Parathyroid adenoma (tissue), 2 donors: ENCODE measurements around the gene DUSP8.

Source experiments
- H2AFZ ChIP-seq: fragments of 300-600 bp; sonication (generic); one replicate; pipeline ENCODE4 v1.7.0; 2017; ENCODE audit warnings: antibody characterized with exemption, mild to moderate bottlenecking
- H3K27ac ChIP-seq: fragments of 300-600 bp; sonication (generic); one replicate; pipeline ENCODE4 v1.7.0; 2017
- H3K27me3 ChIP-seq: fragments of 300-600 bp; sonication (generic); one replicate; pipeline ENCODE4 v1.7.0; 2017; ENCODE audit warnings: low read length; ENCODE audit not compliant: control insufficient read depth, insufficient read depth
- H3K36me3 ChIP-seq: fragments of 300-600 bp; sonication (generic); one replicate; pipeline ENCODE4 v1.7.0; 2017; ENCODE audit warnings: low read length; ENCODE audit not compliant: control insufficient read depth, insufficient read depth
- H3K4me1 ChIP-seq: fragments of 300-600 bp; sonication (generic); one replicate; pipeline ENCODE4 v1.7.0; 2017; ENCODE audit warnings: control low read depth
- H3K4me2 ChIP-seq: fragments of 300-600 bp; sonication (generic); one replicate; pipeline ENCODE4 v1.7.0; 2017; ENCODE audit warnings: low read length
- H3K4me3 ChIP-seq: fragments of 300-600 bp; sonication (generic); one replicate; pipeline ENCODE4 v1.7.0; 2017; ENCODE audit warnings: low read depth, low read length
- H3K79me2 ChIP-seq: fragments of 300-600 bp; sonication (generic); one replicate; pipeline ENCODE4 v1.7.0; 2017; ENCODE audit warnings: control low read depth
- H3K9ac ChIP-seq: fragments of 300-600 bp; sonication (generic); one replicate; pipeline ENCODE4 v1.7.0; 2017; ENCODE audit warnings: mild to moderate bottlenecking
- H3K9me3 ChIP-seq: fragments of 300-600 bp; sonication (generic); one replicate; pipeline ENCODE4 v1.7.0; 2017; ENCODE audit warnings: low read length; ENCODE audit not compliant: control insufficient read depth
- TF ChIP-seq, protein P1 (sequence below): fragments of 300-600 bp; sonication (generic); IDR thresholded peaks from one replicate; pipeline ENCODE4 v1.7.0; 2017; ENCODE audit warnings: antibody characterized with exemption, mild to moderate bottlenecking
- donor health status: primary hyperparathyroidism.

DUSP8 gene

DNA sequence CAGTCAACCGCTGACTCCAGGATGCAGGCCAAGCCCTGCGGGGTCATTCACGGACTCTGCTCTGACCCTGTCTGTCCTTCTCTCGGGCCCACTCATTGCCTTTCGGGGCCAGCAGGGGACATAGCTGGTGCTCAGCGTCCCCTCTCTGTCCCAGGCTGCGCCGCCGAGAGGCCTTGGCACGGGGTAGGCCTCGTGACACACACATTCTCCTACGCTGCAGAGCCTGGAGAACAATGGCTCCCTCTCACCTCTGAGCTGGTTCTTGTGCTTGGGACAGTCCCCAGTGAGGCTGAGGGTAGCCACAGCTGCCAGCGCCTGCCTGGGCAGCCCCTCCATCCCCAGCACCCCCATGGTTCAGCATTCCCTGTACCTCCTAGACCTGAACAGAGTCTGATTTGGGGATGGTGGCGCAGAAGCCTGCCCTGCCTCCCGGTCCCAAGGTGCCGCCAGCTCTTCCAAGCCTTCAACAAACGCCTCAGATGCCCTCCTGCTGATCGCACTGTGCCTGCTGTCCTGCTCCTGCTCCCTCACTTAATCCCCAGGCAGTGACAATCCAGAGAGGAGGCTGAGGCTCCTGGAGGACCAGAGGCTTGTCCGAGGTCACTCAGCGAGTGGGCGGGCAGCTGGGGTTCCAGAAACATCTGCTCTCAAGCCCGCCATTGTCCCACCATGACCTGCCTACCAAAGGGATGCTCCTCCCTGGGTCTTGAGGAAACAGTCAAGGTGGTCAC is 30.4 kb downstream of the DUSP8 start:
- TF ChIP-seq, protein P1, sequence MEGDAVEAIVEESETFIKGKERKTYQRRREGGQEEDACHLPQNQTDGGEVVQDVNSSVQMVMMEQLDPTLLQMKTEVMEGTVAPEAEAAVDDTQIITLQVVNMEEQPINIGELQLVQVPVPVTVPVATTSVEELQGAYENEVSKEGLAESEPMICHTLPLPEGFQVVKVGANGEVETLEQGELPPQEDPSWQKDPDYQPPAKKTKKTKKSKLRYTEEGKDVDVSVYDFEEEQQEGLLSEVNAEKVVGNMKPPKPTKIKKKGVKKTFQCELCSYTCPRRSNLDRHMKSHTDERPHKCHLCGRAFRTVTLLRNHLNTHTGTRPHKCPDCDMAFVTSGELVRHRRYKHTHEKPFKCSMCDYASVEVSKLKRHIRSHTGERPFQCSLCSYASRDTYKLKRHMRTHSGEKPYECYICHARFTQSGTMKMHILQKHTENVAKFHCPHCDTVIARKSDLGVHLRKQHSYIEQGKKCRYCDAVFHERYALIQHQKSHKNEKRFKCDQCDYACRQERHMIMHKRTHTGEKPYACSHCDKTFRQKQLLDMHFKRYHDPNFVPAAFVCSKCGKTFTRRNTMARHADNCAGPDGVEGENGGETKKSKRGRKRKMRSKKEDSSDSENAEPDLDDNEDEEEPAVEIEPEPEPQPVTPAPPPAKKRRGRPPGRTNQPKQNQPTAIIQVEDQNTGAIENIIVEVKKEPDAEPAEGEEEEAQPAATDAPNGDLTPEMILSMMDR, result no peak
- Histone ChIP-seq H3K27ac (no peak overlapping the region), H3K27me3 (no peaks in the 10 kb centered on the region), H3K36me3 (no peaks in the 10 kb centered on the region), H3K79me2 (peaks cover 7% of the 10 kb centered on the region), H3K4me1 (no peaks in the 10 kb centered on the region), H3K4me3 (no peak overlapping the region), H3K9me3 (no peaks in the 10 kb centered on the region), H3K9ac (no peak overlapping the region), H2AFZ (no peak overlapping the region), H3K4me2 (no peak overlapping the region)

DNA sequence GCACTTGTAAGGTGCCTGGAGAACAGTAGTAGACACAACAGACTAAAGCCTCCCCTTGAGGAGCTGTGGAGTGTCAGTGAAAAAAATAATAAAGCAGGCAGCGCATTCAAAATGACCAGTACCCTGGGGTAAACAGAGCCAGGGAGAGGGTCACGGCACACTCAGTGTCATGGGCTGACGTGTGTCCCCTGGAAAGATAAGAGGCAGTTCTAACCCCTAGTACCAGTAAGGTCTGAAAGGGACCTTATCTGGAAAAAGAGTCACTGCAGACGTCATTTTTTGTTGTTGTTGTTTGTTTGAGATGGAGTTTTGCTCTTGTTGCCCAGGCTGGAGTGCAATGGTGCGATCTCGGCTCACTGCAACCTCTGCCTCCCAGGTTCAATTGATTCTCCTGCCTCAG is 32.0 kb downstream of the DUSP8 start:
- TF ChIP-seq, protein P1, result no peak
- H3K36me3 ChIP-seq, result no peaks in the 10 kb centered on the region
- H3K9me3 ChIP-seq, result no peaks in the 10 kb centered on the region
- H3K27me3 ChIP-seq, result no peaks in the 10 kb centered on the region
- H3K27ac ChIP-seq, result no peak overlapping the region
- H3K4me1 ChIP-seq, result peaks cover 2% of the 10 kb centered on the region
- no peak overlapping the region for H2AFZ ChIP-seq
- no peak overlapping the region for H3K4me2 ChIP-seq
- H3K4me3 ChIP-seq, result no peak overlapping the region
- H3K9ac ChIP-seq, result no peak overlapping the region
- H3K79me2 ChIP-seq, result peaks cover 17% of the 10 kb centered on the region

DNA sequence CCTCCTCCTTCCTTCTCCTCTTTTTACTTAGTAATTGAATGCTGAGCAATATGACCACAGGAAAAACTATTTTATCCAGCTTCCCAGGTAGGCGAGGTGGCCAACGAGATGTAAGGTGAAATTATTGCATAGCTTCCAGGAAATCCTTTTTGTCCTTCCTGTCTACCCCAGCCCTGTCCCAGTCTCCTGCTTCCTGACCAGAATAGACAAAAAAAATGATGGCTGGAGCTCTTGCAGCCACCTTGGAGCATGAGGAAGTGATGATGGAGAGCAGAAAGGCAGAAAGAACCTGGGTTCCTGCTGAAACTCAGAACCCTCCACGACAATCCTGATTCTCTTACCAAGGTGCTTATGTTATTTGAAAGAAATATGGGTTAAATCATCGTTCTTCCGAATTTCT is 33.9 kb downstream of the DUSP8 start:
- Histone ChIP-seq H3K79me2 (peaks cover 32% of the 10 kb centered on the region), H3K4me2 (no peak overlapping the region), H3K27ac (no peak overlapping the region), H3K27me3 (no peaks in the 10 kb centered on the region), H3K9me3 (no peaks in the 10 kb centered on the region), H3K4me3 (no peak overlapping the region), H3K4me1 (peaks cover 2% of the 10 kb centered on the region), H2AFZ (no peak overlapping the region), H3K9ac (no peak overlapping the region), H3K36me3 (no peaks in the 10 kb centered on the region)
- TF ChIP-seq, protein P1, result no peak

DNA sequence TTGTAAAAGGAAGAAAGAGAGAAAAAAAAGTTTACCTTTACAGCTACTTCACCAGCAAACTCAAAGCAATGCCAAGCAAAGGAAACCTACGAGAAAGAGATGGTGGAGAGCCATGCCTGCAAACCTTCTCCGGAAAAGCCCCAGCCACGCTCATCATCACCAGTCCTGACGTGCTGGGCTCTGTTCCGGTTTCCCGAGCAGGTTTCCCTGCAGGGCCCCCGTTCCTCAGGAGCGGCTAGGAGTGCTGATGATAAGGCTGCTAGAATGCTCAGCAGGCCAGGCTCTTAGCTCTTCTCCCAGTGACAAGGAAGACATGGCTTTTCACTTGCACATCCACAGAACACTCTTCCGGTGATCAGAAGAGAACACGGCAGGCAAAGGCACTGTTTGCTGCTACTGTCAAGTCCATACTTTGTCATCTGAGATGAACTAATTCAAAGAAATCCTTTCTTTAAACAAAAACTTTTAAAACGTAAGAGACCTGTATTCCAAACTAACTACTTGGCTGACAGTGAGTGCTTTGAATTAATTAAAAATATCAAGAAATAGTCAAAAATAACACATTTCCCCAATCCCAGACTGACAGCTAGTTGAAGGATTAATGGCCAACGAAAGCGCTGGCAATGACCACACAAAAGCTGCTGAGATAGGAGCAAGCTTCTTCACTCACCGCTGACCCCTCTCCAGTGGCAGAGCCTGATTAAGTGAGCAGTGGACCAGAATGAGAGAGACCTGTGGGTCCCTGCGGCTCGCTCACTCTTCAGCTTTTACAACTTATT is 35.8 kb downstream of the DUSP8 start:
- H3K27ac ChIP-seq, result no peak overlapping the region
- no peak overlapping the region for H3K4me3 ChIP-seq
- no peaks in the 10 kb centered on the region for H3K36me3 ChIP-seq
- no peaks in the 10 kb centered on the region for H3K9me3 ChIP-seq
- no peak overlapping the region for H2AFZ ChIP-seq
- TF ChIP-seq, protein P1, result no peak
- H3K27me3 ChIP-seq, result no peaks in the 10 kb centered on the region
- H3K4me2 ChIP-seq, result no peak overlapping the region
- no peak overlapping the region for H3K9ac ChIP-seq
- peaks cover 49% of the 10 kb centered on the region for H3K79me2 ChIP-seq
- peaks cover 7% of the 10 kb centered on the region for H3K4me1 ChIP-seq
